Neural progenitor cell (in vitro differentiated cells): ENCODE results near the gene ETFA.

Experiments used
- EZH2phosphoT487 ChIP-seq: fragments of 200-600 bp; sonication (generic); IDR thresholded peaks from 2 replicates; pipeline ENCODE4 v1.6.1; 2017; ENCODE audit warnings: antibody characterized with exemption
- TF ChIP-seq, protein P1 (sequence below): fragments of 200-600 bp; sonication (generic); IDR thresholded peaks from 2 replicates; pipeline ENCODE4 v1.5.1; 2017; ENCODE audit warnings: antibody characterized with exemption, mild to moderate bottlenecking

DNA sequence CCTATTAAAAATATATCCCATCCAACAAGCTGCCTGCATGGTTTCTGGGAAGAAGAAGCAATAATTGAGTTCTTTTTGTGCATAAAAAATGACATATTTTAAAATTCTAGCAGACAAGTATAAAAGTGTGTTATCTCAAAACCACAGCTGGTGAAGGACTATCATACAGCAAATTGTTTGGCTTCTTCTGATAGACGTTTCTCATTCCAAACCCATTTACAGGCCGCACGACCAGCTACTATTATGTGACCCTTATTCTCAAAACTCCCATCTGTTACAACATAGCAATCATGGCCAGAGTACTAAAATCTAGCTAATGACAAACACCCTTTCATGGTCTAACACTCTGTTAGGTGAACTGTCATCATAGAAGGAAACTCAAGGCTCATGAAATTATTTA, 21.7 kb downstream of the ETFA start:
- TF ChIP-seq, protein P1, sequence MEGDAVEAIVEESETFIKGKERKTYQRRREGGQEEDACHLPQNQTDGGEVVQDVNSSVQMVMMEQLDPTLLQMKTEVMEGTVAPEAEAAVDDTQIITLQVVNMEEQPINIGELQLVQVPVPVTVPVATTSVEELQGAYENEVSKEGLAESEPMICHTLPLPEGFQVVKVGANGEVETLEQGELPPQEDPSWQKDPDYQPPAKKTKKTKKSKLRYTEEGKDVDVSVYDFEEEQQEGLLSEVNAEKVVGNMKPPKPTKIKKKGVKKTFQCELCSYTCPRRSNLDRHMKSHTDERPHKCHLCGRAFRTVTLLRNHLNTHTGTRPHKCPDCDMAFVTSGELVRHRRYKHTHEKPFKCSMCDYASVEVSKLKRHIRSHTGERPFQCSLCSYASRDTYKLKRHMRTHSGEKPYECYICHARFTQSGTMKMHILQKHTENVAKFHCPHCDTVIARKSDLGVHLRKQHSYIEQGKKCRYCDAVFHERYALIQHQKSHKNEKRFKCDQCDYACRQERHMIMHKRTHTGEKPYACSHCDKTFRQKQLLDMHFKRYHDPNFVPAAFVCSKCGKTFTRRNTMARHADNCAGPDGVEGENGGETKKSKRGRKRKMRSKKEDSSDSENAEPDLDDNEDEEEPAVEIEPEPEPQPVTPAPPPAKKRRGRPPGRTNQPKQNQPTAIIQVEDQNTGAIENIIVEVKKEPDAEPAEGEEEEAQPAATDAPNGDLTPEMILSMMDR = no peak
- TF ChIP-seq EZH2phosphoT487 = no peak
